Gastroesophageal sphincter (tissue), 3 donors: ENCODE data around the gene AMDHD1.

Experiments
- EP300 ChIP-seq: sonication (generic); formaldehyde crosslinking; IDR thresholded peaks from one replicate; pipeline ENCODE4 v1.6.1; 2017; ENCODE audit warnings: antibody characterized with exemption, mild to moderate bottlenecking
- POLR2A ChIP-seq, 2 donors: fragments of 450-650 bp; IDR thresholded peaks; one replicate each; pipeline ENCODE4 v1.6.1; 2017; ENCODE audit warnings: antibody characterized with exemption in 2 of 2, mild to moderate bottlenecking in 2 of 2, moderate library complexity in 1 of 2
- POLR2AphosphoS5 ChIP-seq: sonication (generic); formaldehyde crosslinking; IDR thresholded peaks from one replicate; pipeline ENCODE4 v1.6.1; 2017; ENCODE audit warnings: antibody characterized with exemption
- TF ChIP-seq, protein P1 (sequence below), 4 experiments: fragments of 200-600 bp in 2 of 4; fragments of 450-650 bp in 2 of 4; sonication (generic) in 1 of 4; IDR thresholded peaks; one replicate each; pipeline ENCODE4 v1.5.1; 2017 to 2019; ENCODE audit warnings: antibody characterized with exemption in 4 of 4, mild to moderate bottlenecking in 2 of 4, moderate library complexity in 2 of 4

GRCh38 chr12:95980437-95980836, 37.3 kb downstream of the AMDHD1 start:
- TF ChIP-seq POLR2AphosphoS5 (no peak), POLR2A (IDR thresholded peaks at IDR 0.05) (no peak), EP300 (no peak)
- TF ChIP-seq, protein P1, sequence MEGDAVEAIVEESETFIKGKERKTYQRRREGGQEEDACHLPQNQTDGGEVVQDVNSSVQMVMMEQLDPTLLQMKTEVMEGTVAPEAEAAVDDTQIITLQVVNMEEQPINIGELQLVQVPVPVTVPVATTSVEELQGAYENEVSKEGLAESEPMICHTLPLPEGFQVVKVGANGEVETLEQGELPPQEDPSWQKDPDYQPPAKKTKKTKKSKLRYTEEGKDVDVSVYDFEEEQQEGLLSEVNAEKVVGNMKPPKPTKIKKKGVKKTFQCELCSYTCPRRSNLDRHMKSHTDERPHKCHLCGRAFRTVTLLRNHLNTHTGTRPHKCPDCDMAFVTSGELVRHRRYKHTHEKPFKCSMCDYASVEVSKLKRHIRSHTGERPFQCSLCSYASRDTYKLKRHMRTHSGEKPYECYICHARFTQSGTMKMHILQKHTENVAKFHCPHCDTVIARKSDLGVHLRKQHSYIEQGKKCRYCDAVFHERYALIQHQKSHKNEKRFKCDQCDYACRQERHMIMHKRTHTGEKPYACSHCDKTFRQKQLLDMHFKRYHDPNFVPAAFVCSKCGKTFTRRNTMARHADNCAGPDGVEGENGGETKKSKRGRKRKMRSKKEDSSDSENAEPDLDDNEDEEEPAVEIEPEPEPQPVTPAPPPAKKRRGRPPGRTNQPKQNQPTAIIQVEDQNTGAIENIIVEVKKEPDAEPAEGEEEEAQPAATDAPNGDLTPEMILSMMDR (IDR thresholded peaks at IDR 0.05): no peak
